Subcutaneous adipose tissue (tissue), 4 donors: Measurements from ENCODE around the gene CAMKMT. TPM values are rescaled to one million over a fixed set of nuclear protein-coding genes. Genes with fewer than 3 reads are reported as not detected.

Source experiments
- total RNA-seq, 4 donors: library from RNA; depleted of rRNA; stranded (reverse); fragments of >200 nt; gene quantifications; one replicate each; pipeline ENCODE4 v1.1.0, GENCODE V29; 2016
- TF ChIP-seq, protein P1 (sequence below): fragments of 450-650 bp; IDR thresholded peaks from one replicate; pipeline ENCODE4 v1.5.1; 2016; ENCODE audit warnings: low read depth, mild to moderate bottlenecking, control low read depth, antibody characterized with exemption, moderate library complexity

CAMKMT gene
- total RNA-seq, 4 donors from 2014 or later = 7.7 to 14.0 (median 10.3) TPM

DNA sequence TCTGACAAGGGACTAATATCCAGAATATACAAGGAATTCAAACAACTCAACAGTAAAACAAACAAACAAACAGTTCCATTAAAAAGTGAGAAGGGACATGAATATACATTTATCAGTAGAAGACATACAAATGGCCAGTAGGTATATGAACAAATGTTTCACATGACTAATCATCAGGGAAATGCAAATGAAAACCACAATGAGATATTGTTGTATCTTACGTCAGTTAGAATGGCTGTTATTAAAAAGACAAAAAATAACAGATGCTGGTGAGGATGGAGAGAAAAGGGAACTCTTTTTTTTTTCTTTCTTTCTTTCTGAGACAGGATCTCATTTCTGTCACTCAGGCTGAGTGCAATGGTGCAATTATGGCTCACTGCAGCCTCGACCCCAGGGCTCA, 175.5 kb downstream of the CAMKMT start:
- TF ChIP-seq, protein P1, sequence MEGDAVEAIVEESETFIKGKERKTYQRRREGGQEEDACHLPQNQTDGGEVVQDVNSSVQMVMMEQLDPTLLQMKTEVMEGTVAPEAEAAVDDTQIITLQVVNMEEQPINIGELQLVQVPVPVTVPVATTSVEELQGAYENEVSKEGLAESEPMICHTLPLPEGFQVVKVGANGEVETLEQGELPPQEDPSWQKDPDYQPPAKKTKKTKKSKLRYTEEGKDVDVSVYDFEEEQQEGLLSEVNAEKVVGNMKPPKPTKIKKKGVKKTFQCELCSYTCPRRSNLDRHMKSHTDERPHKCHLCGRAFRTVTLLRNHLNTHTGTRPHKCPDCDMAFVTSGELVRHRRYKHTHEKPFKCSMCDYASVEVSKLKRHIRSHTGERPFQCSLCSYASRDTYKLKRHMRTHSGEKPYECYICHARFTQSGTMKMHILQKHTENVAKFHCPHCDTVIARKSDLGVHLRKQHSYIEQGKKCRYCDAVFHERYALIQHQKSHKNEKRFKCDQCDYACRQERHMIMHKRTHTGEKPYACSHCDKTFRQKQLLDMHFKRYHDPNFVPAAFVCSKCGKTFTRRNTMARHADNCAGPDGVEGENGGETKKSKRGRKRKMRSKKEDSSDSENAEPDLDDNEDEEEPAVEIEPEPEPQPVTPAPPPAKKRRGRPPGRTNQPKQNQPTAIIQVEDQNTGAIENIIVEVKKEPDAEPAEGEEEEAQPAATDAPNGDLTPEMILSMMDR = no peak

DNA sequence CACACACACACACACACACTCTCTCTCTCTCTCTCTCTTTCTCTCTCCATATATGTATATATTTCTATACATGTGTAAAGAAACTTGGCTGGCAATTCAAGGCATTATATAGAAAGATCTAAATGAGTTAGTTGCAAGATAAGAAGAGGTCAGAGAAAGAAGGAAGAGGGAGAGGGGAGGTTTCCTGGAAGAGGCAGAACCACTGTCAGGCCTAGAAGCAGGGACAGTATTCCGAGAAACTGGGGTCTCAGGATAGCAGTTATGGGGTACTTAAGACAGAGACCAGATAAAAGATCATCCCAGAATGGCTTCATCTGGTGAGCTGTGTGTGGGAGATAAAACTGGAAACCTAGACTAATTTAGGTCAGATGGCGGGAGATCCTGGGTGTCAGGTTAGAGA, 180.8 kb downstream of the CAMKMT start:
- TF ChIP-seq, protein P1 = no peak

DNA sequence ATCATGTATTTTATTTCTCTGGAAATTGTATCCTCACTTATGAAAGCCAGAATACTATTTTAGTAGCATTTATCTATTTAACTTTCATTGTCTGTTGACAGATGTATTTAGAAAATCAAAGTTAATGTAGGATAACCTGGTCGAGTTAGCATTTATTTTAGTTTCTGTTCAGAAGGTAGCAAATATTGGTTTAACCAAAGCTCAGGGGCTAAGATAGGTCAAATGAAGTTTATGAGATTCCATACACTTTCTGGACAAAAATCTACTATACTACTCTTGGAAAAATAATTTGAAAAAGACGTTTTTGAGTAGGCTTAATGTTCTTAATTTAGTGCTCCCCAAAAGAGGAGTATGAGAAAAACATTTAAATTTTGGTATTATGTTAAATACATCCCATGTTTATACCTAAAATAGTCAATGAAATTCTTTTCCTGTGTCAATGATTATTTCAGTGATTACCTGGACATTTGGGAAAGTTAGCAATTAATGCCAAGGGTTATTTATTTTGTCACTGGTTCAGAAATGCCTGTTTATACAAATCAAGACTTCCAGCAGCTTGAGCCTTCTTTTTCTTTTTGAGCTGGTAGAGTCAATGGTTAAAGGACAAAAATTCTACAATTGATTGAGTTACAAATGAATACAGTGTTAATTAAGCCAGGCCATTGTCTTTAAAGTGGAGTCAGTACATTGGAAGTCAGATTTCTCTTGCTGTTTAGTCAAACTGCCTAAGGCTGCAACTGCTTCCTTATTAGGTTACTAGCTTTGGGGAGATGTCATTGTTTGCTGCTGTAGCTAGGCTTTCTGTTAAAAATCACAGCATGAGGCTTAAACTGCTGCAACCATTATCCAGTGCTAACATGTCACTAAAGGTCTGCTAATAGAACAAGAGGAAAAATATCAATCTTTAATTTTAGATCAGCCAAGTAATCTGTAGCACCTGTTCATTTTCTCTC, 182.3 kb downstream of the CAMKMT start:
- TF ChIP-seq, protein P1 = no peak

DNA sequence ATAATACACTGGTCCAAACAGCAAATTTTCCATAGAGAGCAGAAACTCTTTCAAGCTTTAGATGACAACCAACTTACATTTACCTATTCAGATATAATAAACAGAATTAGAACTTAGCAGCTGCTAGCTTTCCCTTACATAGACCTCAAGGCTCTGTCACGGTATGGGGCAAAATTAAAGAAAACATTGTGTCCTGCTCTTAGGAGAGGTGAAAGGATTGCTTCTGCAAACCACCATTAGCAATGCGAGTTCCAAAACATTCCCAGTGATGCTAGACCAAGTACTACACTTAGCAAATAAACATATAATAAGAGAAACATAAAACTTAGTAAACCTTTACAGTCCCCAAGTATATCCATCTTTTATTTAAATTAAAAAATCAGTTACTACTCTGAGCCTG, 183.3 kb downstream of the CAMKMT start:
- TF ChIP-seq, protein P1 = no peak

DNA sequence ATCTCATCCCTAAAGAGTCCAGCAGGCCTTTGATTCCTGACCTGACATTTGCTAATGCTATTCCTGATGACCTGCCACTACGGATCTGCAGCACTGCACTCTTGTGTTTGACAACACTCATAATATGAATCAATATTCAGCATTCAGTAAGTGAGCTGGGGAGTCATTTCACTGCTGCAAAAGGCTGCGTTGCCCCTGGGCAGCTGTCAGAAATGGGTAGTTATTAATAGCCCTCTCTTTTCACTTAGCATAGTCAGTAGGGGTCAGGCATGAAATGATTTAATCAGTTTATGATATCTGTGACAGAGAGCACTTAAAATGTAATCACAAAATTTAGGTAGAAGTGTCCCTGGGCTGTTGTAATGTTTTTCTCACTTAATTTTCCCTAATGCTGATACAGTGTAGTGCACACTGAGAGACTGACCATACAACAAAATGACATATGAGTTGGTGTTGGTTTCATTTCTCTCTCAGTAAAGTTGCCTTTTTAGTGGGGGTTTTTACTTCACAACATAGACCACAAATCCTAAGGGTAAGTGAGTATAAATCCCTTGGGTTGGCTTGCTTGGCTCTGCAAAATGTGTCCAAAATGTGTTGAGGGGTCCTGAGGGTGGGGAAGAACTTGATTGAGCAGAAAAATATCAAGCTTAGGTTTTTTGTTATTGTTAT, 184.8 kb downstream of the CAMKMT start:
- TF ChIP-seq, protein P1 = no peak

DNA sequence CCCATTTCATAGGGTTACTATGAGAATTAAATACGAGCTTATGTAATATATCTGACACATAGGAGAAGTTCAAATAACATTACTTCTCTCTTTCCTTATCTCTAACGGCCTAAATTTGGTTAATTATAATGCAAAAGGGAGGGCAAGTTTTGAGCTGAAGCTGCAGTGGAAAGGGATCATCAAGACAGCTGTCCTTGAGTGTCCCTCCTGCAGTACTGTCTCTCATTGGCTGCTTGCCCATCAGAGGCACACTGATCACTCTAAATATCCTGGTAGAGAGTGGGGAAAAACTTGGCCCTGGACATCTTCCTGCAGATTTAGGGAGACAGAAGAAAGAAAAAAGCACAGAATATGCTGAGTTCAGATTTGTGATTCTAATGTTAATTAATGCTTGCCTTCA, 186.0 kb downstream of the CAMKMT start:
- TF ChIP-seq, protein P1 = no peak
